ENCODE data around the gene PSMB5.
A peak's percentile ranks its signal among the peaks of the same experiment; 100 is the strongest.
"Not testable (repeated sequence)": the region's sequence is repeated elsewhere in the genome, so short reads cannot be mapped to it uniquely, and the experiment has no call there.

The PSMB5 gene

DNA sequence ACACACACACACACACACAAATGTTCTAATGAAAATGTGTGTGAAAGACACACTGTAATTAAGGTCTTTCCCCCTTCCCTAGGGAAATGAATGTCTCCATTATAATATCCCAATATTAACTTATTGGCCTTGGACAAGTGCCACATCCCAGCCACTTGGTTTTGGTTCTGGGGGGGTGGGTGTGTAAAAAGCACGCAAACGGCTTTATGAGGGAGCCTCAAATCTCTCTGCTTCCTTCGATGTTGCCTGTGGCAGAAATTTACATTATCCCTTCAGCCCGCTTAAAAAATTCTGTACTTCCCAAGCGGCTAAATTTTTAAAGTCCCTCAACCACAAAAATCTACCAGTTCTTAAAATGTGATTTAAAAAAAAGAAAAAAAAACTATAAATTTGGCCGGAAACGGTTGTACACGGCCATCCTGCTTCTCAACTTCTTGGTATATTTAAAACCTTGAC lies 25.2 kb downstream of the PSMB5 start:
- TF ChIP-seq, protein P1, sequence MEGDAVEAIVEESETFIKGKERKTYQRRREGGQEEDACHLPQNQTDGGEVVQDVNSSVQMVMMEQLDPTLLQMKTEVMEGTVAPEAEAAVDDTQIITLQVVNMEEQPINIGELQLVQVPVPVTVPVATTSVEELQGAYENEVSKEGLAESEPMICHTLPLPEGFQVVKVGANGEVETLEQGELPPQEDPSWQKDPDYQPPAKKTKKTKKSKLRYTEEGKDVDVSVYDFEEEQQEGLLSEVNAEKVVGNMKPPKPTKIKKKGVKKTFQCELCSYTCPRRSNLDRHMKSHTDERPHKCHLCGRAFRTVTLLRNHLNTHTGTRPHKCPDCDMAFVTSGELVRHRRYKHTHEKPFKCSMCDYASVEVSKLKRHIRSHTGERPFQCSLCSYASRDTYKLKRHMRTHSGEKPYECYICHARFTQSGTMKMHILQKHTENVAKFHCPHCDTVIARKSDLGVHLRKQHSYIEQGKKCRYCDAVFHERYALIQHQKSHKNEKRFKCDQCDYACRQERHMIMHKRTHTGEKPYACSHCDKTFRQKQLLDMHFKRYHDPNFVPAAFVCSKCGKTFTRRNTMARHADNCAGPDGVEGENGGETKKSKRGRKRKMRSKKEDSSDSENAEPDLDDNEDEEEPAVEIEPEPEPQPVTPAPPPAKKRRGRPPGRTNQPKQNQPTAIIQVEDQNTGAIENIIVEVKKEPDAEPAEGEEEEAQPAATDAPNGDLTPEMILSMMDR (IDR thresholded peaks at IDR 0.05; ENCODE audit: low read depth, low read length) = no peak
- H3K4me3 ChIP-seq (ENCODE audit: low read depth, low read length) = peak overlapping the region; percentile 58

DNA sequence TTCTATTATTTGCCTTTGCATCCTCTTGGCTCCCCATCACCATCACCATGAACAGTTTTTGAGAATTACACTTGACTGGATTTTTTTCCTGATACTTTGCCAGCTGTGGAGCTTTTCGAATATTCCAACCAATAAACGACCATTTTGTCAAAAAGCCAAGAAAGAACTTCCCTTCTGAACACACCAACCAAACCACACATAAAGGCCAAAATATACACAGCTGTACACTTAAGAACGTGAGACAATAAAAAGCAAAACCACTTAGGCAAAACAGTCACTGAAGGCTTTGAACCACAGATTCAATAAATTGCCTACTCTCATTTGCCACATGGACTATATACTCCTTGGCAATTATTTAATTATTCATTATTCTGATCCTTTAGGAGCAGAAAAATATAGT lies 25.9 kb downstream of the PSMB5 start:
- no peak overlapping the region for H3K4me3 ChIP-seq (ENCODE audit: low read depth, low read length)
- TF ChIP-seq, protein P1 (IDR thresholded peaks at IDR 0.05; ENCODE audit: low read depth, low read length) = no peak

DNA sequence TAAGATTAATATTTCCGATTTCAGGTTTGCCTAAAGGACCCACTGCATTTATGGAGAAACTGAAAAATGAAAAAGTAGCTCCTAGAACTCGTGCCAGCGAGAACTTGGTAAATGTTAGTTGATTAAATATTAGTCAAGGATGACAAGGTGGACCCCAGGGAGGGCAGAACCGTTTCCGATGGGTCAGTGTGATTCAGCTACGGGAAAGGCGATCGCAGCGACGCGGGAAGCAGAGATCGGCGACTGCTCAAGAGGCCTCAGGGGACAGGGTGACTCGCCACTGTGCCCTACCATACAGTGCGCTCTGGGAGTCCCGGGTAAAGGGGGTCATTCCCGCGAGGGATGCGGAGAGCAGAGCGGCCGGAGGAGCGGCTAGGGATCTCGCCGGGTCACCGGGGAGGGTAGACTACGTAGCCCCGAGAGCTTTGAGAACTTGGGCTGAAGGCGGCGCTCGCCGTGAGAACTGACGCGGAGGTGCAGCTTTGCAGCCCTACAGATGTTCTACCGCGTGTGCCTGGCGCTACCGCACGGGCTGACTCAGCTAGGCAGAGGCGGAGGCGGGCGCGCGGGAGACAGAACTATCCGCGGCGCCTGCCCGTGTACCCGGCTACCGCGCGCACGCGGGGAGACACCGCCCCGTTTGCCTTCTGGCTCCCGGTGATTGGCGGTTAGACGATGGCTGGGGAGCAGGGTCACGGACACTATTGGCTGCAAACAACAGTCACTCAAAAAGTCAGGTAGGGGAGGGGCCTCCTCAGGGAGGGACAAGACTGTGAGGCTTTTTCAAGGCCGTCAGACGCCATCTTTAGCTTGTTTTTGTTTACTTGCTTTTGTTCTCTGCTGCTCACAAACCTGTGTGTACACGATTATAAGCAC lies 27.9 kb downstream of the PSMB5 start:
- TF ChIP-seq, protein P1 (IDR thresholded peaks at IDR 0.05; ENCODE audit: low read depth, low read length) = no peak
- H3K4me3 ChIP-seq (ENCODE audit: low read depth, low read length) = peak overlapping the region; percentile 74

DNA sequence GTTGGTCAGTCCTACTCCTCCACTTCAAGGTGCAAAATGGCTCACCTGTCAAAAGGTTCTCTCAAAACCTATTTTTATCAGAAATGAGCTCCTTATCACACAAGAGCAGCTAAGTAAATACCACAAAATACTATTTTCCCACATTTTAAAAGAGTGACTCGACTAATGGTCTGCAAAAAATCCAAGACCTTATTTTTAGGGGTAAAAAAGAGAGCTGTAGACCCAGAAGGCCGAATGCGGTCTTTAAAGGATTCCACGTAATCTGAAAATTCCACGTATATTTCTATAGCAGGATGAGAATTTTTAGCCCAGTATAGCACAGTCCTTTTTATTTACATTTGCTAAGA lies 28.5 kb downstream of the PSMB5 start:
- peak overlapping the region; percentile 74 for H3K4me3 ChIP-seq (ENCODE audit: low read depth, low read length)
- TF ChIP-seq, protein P1 (IDR thresholded peaks at IDR 0.05; ENCODE audit: low read depth, low read length) = no peak

DNA sequence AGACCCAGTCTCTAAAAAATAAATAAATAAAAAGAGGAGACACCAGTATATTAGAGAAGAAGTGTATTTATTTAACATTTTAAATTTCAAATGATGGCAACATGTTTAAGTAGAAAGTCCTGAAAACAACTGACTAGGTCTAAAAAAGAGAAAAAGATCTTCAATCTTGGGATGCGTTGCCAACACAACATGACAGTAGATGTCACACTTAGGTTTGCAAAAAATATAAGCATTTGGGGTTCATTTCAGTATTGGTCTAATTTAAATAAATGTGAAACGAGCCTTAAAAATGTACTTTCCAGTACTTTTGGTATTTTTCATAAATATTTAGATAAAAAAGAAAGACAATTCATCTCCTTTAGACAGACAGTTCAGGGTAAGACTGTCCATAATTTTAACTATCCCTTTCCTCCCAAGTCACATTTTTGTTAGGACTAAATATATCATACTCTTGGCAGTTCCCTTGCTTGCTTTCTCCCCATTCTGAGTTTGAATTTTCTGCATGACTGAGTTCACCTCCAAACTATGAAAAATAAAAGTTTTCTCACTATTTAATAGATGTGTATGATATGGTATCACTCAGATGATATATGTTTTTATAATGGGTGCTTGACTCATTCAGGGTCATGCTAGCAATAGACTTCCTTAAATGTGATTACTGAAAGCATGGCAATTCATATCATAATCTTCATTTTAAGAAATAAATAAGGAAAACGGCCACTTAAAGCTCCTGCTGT lies 29.1 kb downstream of the PSMB5 start:
- H3K4me3 ChIP-seq (ENCODE audit: low read depth, low read length) = no peak overlapping the region
- TF ChIP-seq, protein P1 (IDR thresholded peaks at IDR 0.05; ENCODE audit: low read depth, low read length) = no peak

DNA sequence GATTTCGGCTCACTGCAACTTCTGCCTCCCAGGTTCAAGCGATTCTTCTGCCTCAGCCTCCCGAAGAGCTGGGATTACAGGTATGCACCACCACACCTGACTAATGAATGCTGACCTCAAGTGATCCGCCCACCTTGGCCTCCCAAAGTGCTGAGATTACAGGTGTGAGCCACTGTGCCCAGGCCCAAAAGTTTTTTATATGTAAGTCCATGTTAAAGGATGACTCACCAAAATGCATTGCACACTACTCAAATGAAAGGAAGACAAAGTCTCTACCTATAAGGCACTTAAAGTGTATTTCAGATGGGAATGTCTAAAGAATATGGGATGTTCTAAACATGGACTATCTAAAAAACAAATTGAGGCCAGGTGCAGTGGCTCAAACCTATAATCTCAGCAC lies 30.4 kb downstream of the PSMB5 start:
- not testable (repeated sequence) for H3K4me3 ChIP-seq (ENCODE audit: low read depth, low read length)

DNA sequence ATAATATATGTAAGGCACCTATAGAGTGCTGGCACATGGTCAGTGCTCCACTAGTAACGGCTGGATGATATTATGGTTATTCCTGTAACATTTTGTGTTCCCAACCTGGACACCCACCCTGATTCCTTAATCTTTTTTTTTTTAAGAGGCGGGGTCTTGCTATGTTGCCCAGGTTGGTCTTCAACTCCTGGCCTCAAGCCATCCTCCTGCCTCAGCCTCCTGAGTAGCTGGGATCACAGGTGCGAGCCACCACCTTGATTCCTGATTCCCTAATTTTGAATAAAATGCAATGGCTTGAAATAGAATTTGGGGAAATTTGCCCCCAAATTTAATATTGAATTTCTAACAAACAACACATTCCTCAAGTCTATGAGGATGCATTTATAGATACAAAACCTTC lies 32.1 kb downstream of the PSMB5 start:
- TF ChIP-seq, protein P1 (IDR thresholded peaks at IDR 0.05; ENCODE audit: low read depth, low read length) = no peak
- H3K4me3 ChIP-seq (ENCODE audit: low read depth, low read length) = no peak overlapping the region

Data from WI38 (cell line).